Endothelial cell of umbilical vein (primary cell): ENCODE results near the gene TIGD7. TPM values are rescaled to one million over a fixed set of nuclear protein-coding genes. Genes with fewer than 3 reads are reported as not detected.

Source experiments
- BruUV-seq: library from RNA; stranded (reverse); fragments of 400-500 nt; replicated peaks from 2 replicates; lab custom pipeline; 2021; lab: Mats Ljungman, UMichigan
- CTCF ChIA-PET: fragments of 300-600, 350-600 bp; sonication (Branson Sonifier 250); formaldehyde crosslinking; loops from one replicate; lab custom pipeline; 2021; ENCODE audit warnings: antibody characterized with exemption, inconsistent platforms; lab: Charles Lee
- POLR2A ChIA-PET: fragments of 300-600, 350-600 bp; sonication (Branson Sonifier 250); formaldehyde crosslinking; loops from one replicate; lab custom pipeline; 2021; ENCODE audit warnings: antibody characterized with exemption, inconsistent platforms; lab: Charles Lee
- DNase-seq: peaks from one replicate; pipeline ENCODE4 v3.0.0-alpha.2; 2011; ENCODE audit warnings: low read depth, low spot score
- FAIRE-seq: peaks from 2 replicates; lab custom pipeline; 2011; peaks lifted over from hg19 to GRCh38; lab: Jason Lieb, UNC
- H2AFZ ChIP-seq: 2 replicates; pipeline ENCODE4 v1.6.0; 2012; ENCODE audit warnings: low read depth, low read length, control low read depth, inconsistent platforms
- H3K27ac ChIP-seq: 2 replicates; pipeline ENCODE4 v1.5.1; 2011; ENCODE audit warnings: low read depth, mild to moderate bottlenecking, control low read depth, low read length, moderate library complexity; ENCODE audit not compliant: insufficient read depth
- H3K27me3 ChIP-seq, 2 experiments: 2 replicates each; pipeline versions ENCODE4 v1.6.0 to v1.6.1; 2011; ENCODE audit warnings: low read length in 2 of 2, mixed read lengths in 1 of 2; ENCODE audit not compliant: control insufficient read depth in 2 of 2, insufficient read depth in 2 of 2
- H3K36me3 ChIP-seq, 2 experiments: 2 replicates in 1 of 2; 3 replicates in 1 of 2; pipeline ENCODE4 v1.5.1; 2011; ENCODE audit warnings: low read length in 2 of 2, mild to moderate bottlenecking in 1 of 2, moderate library complexity in 1 of 2; ENCODE audit not compliant: control insufficient read depth in 2 of 2, insufficient read depth in 2 of 2; ENCODE audit errors: extremely low read depth in 1 of 2
- H3K4me1 ChIP-seq: 3 replicates; pipeline ENCODE4 v1.5.1; 2011; ENCODE audit warnings: mild to moderate bottlenecking, low read length; ENCODE audit not compliant: control insufficient read depth, insufficient read depth; ENCODE audit errors: extremely low read depth
- H3K4me2 ChIP-seq: 2 replicates; pipeline ENCODE4 v1.6.1; 2011; ENCODE audit warnings: low read length, control low read depth, mixed read lengths; ENCODE audit not compliant: insufficient read depth
- H3K4me3 ChIP-seq, 3 experiments: fragments of 200-600 bp in 1 of 3; sonication (generic), shearing (Covaris generic) in 1 of 3; replicated peaks in 1 of 3; 2 replicates each; pipeline ENCODE4 v1.5.1; 2011 to 2016; ENCODE audit warnings: control low read depth in 3 of 3, low read length in 3 of 3, mild to moderate bottlenecking in 2 of 3, inconsistent platforms in 1 of 3, low read depth in 1 of 3, moderate library complexity in 1 of 3; ENCODE audit not compliant: insufficient read depth in 1 of 3
- H3K79me2 ChIP-seq: 2 replicates; pipeline ENCODE4 v1.6.0; 2012; ENCODE audit warnings: low read length, inconsistent platforms; ENCODE audit not compliant: control insufficient read depth, insufficient read depth
- H3K9ac ChIP-seq: replicated peaks from 2 replicates; pipeline ENCODE3; 2011; ENCODE audit warnings: low read length, control low read depth; ENCODE audit not compliant: insufficient read depth; ENCODE audit errors: extremely low read depth
- H3K9me1 ChIP-seq: replicated peaks from 3 replicates; pipeline ENCODE4 v1.6.0; 2011; ENCODE audit warnings: mild to moderate bottlenecking, low read length; ENCODE audit not compliant: control insufficient read depth, insufficient read depth; ENCODE audit errors: extremely low read depth
- H3K9me3 ChIP-seq: replicated peaks from 2 replicates; pipeline ENCODE4 v1.5.1; 2012; ENCODE audit warnings: low read length, inconsistent platforms; ENCODE audit not compliant: control insufficient read depth, insufficient read depth
- H4K20me1 ChIP-seq: replicated peaks from 2 replicates; pipeline ENCODE3; 2011; ENCODE audit warnings: mild to moderate bottlenecking, low read length; ENCODE audit not compliant: control insufficient read depth, insufficient read depth; ENCODE audit errors: extremely low read depth
- CTCF ChIP-seq, 2 donors: IDR thresholded peaks; 1 replicate in 1 of 2; 2 replicates in 1 of 2; pipeline ENCODE4 v1.5.1; 2011; ENCODE audit warnings: low read length in 2 of 2, mild to moderate bottlenecking in 2 of 2, moderate library complexity in 2 of 2, control low read depth in 1 of 2, inconsistent platforms in 1 of 2, low read depth in 1 of 2; ENCODE audit not compliant: insufficient read depth in 1 of 2; ENCODE audit errors: extremely low read depth in 1 of 2
- FOS ChIP-seq: IDR thresholded peaks from 2 replicates; pipeline ENCODE4 v1.6.1; 2011; ENCODE audit warnings: mild to moderate bottlenecking, low read length, moderate library complexity, borderline replicate concordance; ENCODE audit not compliant: insufficient read depth
- GATA2 ChIP-seq: IDR thresholded peaks from 2 replicates; pipeline ENCODE4 v1.7.0; 2011; ENCODE audit warnings: low read depth, mild to moderate bottlenecking, moderate library complexity, mixed read lengths, low read length; ENCODE audit not compliant: insufficient read length, insufficient read depth
- JUN ChIP-seq: IDR thresholded peaks from 2 replicates; pipeline ENCODE4 v1.6.1; 2011; ENCODE audit warnings: borderline replicate concordance, low read depth; ENCODE audit not compliant: insufficient read length, insufficient read depth
- MYC ChIP-seq: IDR thresholded peaks from one replicate; pipeline ENCODE4 v1.6.1; 2011; ENCODE audit warnings: mild to moderate bottlenecking, low read depth, low read length
- POLR2A ChIP-seq: IDR thresholded peaks from 2 replicates; pipeline ENCODE4 v1.6.1; 2012; ENCODE audit warnings: low read depth, mild to moderate bottlenecking, control low read depth, low read length
- POLR2AphosphoS5 ChIP-seq: IDR thresholded peaks from 2 replicates; pipeline ENCODE4 v1.6.1; 2012; ENCODE audit warnings: low read depth, mild to moderate bottlenecking, control low read depth, low read length, moderate library complexity; ENCODE audit not compliant: insufficient read depth
- dilution Hi-C: fragments of 300-500 bp; cut with MboI; formaldehyde crosslinking; loops from one replicate; pipeline ENCODE4 v1.15.0; 2019; ENCODE audit warnings: low sequenced_read_pairs; ENCODE audit not compliant: extremely low pct_ligation_motif_present
- intact Hi-C: fragments of 100-400 bp; cut with micrococcal nuclease; formaldehyde crosslinking; loops from one replicate; pipeline ENCODE4 v1.10.0; 2022
- polyA plus RNA-seq, 4 experiments: library from polyadenylated mRNA; depleted of rRNA in 3 of 4; stranded (reverse) in 3 of 4; unstranded in 1 of 4; fragments of >200 nt; gene quantifications; 2 replicates each; pipeline versions ENCODE4 v1.2.1 to v1.2.3, GENCODE V29; 2011 to 2012; ENCODE audit warnings: missing spikeins in 1 of 4
- total RNA-seq: library from RNA; stranded (reverse); gene quantifications from 2 replicates; pipeline ENCODE4 v1.2.3, GENCODE V29; 2021
- TF ChIP-seq, protein P1 (sequence below): IDR thresholded peaks from 2 replicates; pipeline ENCODE4 v1.6.1; 2011; ENCODE audit not compliant: insufficient read depth, insufficient read length

TIGD7 gene
- total and polyA plus RNA-seq, 2 donors (not counting 3 experiments of a cell fraction or from before 2014, with no cell fraction given), result 1.1 to 3.5 TPM

GRCh38 chr16:3306078-3306477 lies 848 bp upstream of the TIGD7 start:
- dilution Hi-C loops (no loop called here), intact Hi-C loops (no loop called here)
- H3K9ac ChIP-seq, result no peak overlapping the region
- H3K9me3 ChIP-seq, result no peaks in the 10 kb centered on the region
- no peaks in the 10 kb centered on the region for H3K27me3 ChIP-seq
- POLR2A ChIA-PET, result interaction anchor here (0.7 kb wide), 1 partner anchor 1826 kb away, joined by 3 read pairs; no protein-coding TSS in a partner anchor
- H3K4me2 ChIP-seq, result peak overlapping the region; percentile 91
- H4K20me1 ChIP-seq, result no peaks in the 10 kb centered on the region
- CTCF ChIA-PET, result interaction anchor here (0.8 to 2.7 kb wide), 2 partner anchors 8 to 22 kb away, joined by 3 to 8 read pairs; no protein-coding TSS in a partner anchor
- TF ChIP-seq MYC (no peak), JUN (no peak), POLR2A (no peak), FOS (no peak), CTCF (IDR thresholded peaks at IDR 0.05; ENCODE audit: extremely low read depth in 1 of 2, insufficient read depth in 1 of 2, low read depth in 1 of 2, low read length in 2 of 2) (no peak), GATA2 (no peak), POLR2AphosphoS5 (no peak)
- TF ChIP-seq, protein P1, sequence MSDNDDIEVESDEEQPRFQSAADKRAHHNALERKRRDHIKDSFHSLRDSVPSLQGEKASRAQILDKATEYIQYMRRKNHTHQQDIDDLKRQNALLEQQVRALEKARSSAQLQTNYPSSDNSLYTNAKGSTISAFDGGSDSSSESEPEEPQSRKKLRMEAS, result no peak
- H3K79me2 ChIP-seq, result peaks cover 3% of the 10 kb centered on the region
- H2AFZ ChIP-seq, result peak overlapping the region; percentile 90
- peaks cover 5 to 11% of the 10 kb centered on the region in 2 experiments for H3K36me3 ChIP-seq
- H3K4me3 ChIP-seq, result peak overlapping the region; percentile 46 to 81 (median 65)
- peak; percentile 12 for FAIRE-seq
- no peak for DNase-seq
- BruUV-seq, result no TSS peak
- peak overlapping the region; percentile 86 for H3K27ac ChIP-seq
- H3K4me1 ChIP-seq, result peaks cover 12% of the 10 kb centered on the region
- no peaks in the 10 kb centered on the region for H3K9me1 ChIP-seq
